PC-9 (cell line): Measurements from ENCODE around the gene ANO1.

ENCODE experiments used
- EZH2 ChIP-seq: fragments of 200-600 bp; sonication (generic); IDR thresholded peaks from 2 replicates; pipeline ENCODE4 v1.8.0; 2017; ENCODE audit warnings: antibody characterized with exemption, low read depth
- TF ChIP-seq, protein P1 (sequence below): fragments of 200-600 bp; sonication (generic); conservative IDR thresholded peaks from 2 replicates; pipeline ENCODE4 v1.6.1; 2017; ENCODE audit warnings: mixed run types, antibody characterized with exemption, mild to moderate bottlenecking, moderate library complexity

DNA sequence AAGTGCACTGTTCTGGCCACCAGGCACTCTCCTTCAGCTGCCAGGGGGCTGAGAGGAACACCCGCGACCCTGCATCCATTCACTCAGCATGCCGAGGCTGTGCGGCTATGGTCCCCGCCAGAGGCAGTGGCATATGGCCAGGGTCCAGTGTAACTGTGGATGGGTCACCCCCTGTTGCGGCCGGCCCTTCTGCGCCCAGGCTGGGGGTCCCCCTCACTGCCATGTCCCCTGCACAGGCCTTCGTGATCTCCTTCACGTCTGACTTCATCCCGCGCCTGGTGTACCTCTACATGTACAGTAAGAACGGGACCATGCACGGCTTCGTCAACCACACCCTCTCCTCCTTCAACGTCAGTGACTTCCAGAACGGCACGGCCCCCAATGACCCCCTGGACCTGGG, 104.1 kb downstream of the ANO1 start:
- no peak for TF ChIP-seq EZH2
- TF ChIP-seq, protein P1, sequence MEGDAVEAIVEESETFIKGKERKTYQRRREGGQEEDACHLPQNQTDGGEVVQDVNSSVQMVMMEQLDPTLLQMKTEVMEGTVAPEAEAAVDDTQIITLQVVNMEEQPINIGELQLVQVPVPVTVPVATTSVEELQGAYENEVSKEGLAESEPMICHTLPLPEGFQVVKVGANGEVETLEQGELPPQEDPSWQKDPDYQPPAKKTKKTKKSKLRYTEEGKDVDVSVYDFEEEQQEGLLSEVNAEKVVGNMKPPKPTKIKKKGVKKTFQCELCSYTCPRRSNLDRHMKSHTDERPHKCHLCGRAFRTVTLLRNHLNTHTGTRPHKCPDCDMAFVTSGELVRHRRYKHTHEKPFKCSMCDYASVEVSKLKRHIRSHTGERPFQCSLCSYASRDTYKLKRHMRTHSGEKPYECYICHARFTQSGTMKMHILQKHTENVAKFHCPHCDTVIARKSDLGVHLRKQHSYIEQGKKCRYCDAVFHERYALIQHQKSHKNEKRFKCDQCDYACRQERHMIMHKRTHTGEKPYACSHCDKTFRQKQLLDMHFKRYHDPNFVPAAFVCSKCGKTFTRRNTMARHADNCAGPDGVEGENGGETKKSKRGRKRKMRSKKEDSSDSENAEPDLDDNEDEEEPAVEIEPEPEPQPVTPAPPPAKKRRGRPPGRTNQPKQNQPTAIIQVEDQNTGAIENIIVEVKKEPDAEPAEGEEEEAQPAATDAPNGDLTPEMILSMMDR: no peak
